H1 (cell line): Measurements from ENCODE around the gene CA9.

ENCODE experiments used
- BACH1 ChIP-seq: IDR thresholded peaks from 2 replicates; pipeline ENCODE4 v1.6.1; 2012; ENCODE audit warnings: low read length, improper control_type of control experiment
- CBX5 ChIP-seq: fragments of 300-800, 300-1000 bp; sonication (generic); IDR thresholded peaks from 2 replicates; pipeline ENCODE4 v1.7.1; 2016; ENCODE audit warnings: antibody characterized with exemption, low read length, low read depth
- CBX8 ChIP-seq: fragments of 300-800, 300-1000 bp; sonication (generic); IDR thresholded peaks from 2 replicates; pipeline ENCODE4 v1.7.1; 2016; ENCODE audit warnings: low read depth, low read length, borderline replicate concordance
- CTCF ChIP-seq, 3 experiments: IDR thresholded peaks; 1 replicate in 2 of 3; 2 replicates in 1 of 3; pipeline versions ENCODE4 v1.5.1 to v1.6.1; 2011; ENCODE audit warnings: low read length in 3 of 3, mild to moderate bottlenecking in 3 of 3, inconsistent platforms in 2 of 3, low read depth in 1 of 3, moderate library complexity in 1 of 3; ENCODE audit not compliant: insufficient read depth in 1 of 3; ENCODE audit errors: control extremely low read depth in 1 of 3
- EP300 ChIP-seq, 2 experiments: IDR thresholded peaks; 1 replicate in 1 of 2; 2 replicates in 1 of 2; pipeline ENCODE4 v1.6.1; 2011 to 2012; ENCODE audit warnings: low read depth in 2 of 2, low read length in 2 of 2, mild to moderate bottlenecking in 2 of 2, borderline replicate concordance in 1 of 2, inconsistent platforms in 1 of 2, moderate library complexity in 1 of 2
- EZH2 ChIP-seq: fragments of 200-600 bp; sonication (generic); IDR thresholded peaks from 2 replicates; pipeline ENCODE4 v1.7.1; 2012; ENCODE audit warnings: low read depth, mild to moderate bottlenecking, moderate library complexity, low read length, inconsistent platforms; ENCODE audit not compliant: severe bottlenecking
- FOSL1 ChIP-seq: IDR thresholded peaks from 2 replicates; pipeline ENCODE4 v1.6.1; 2011; ENCODE audit warnings: mild to moderate bottlenecking, low read depth, low read length, moderate library complexity; ENCODE audit not compliant: insufficient read depth
- RAD21 ChIP-seq, 2 experiments: IDR thresholded peaks in 1 of 2; conservative IDR thresholded peaks in 1 of 2; 2 replicates each; pipeline ENCODE4 v1.6.1; 2011; ENCODE audit warnings: low read depth in 2 of 2, low read length in 2 of 2, improper control_type of control experiment in 1 of 2, inconsistent platforms in 1 of 2, mild to moderate bottlenecking in 1 of 2, moderate library complexity in 1 of 2
- RFX5 ChIP-seq: IDR thresholded peaks from 2 replicates; pipeline ENCODE4 v1.6.1; 2011; ENCODE audit warnings: low read depth, low read length, improper control_type of control experiment, borderline replicate concordance
- SIN3A ChIP-seq, 2 experiments: IDR thresholded peaks in 1 of 2; conservative IDR thresholded peaks in 1 of 2; 2 replicates each; pipeline ENCODE4 v1.6.1; 2011 to 2012; ENCODE audit warnings: low read length in 2 of 2, improper control_type of control experiment in 1 of 2, low read depth in 1 of 2, mild to moderate bottlenecking in 1 of 2
- SIX5 ChIP-seq: IDR thresholded peaks from 2 replicates; pipeline ENCODE4 v1.6.1; 2011; ENCODE audit warnings: mild to moderate bottlenecking, low read depth, low read length
- SRF ChIP-seq: IDR thresholded peaks from 2 replicates; pipeline ENCODE4 v1.6.1; 2011; ENCODE audit warnings: mild to moderate bottlenecking, low read depth, low read length, moderate library complexity
- TEAD4 ChIP-seq: IDR thresholded peaks from 2 replicates; pipeline ENCODE4 v1.6.1; 2012; ENCODE audit warnings: low read depth, low read length, inconsistent platforms, mixed read lengths

- TF ChIP-seq RAD21 (IDR thresholded peaks at IDR 0.05 in 1 of 2, conservative IDR thresholded peaks at IDR 0.05 in 1 of 2; ENCODE audit: low read depth in 2 of 2, low read length in 2 of 2) (no peak), CBX5 (no peak), FOSL1 (no peak), CTCF (IDR thresholded peaks at IDR 0.05; ENCODE audit: control extremely low read depth in 1 of 3, insufficient read depth in 1 of 3, low read depth in 1 of 3, low read length in 3 of 3) (no peak), SIX5 (no peak), EP300 (IDR thresholded peaks at IDR 0.05; ENCODE audit: borderline replicate concordance in 1 of 2, low read depth in 2 of 2, low read length in 2 of 2) (no peak), EZH2 (no peak), SRF (no peak), BACH1 (no peak), RFX5 (no peak), CBX8 (no peak), SIN3A (conservative IDR thresholded peaks at IDR 0.05 in 1 of 2, IDR thresholded peaks at IDR 0.05 in 1 of 2; ENCODE audit: low read depth in 1 of 2, low read length in 2 of 2) (no peak), TEAD4 (no peak)
Observed at GRCh38 chr9:35718721-35719511, 45.2 kb downstream of the CA9 start.
